GM21515 (cell line): ENCODE measurements around the gene TIAM2.

Source experiments
- ATAC-seq: cut with Tn5 transposase; IDR thresholded peaks from one replicate; pipeline ENCODE4 v1.9.1; 2021; ENCODE audit not compliant: unreplicated experiment

TIAM2 gene

DNA sequence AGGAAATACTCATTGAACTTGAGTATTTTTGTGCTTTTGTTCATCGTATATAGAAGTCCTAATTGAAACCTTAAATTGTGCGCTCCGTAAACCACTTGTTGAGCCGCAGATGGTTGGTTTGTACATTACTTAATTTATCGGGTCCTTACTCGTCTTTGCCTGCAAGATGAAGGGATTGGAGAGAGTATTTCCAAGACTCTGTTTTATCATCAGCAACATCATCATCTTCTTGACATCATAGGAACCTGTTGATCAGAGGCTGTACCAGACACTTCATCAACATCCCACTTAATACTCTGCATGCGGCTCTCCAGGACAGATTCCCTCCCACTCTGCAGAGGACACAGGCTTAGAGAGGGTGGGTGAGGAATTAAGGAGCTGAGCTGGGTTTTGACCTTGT, 28.6 kb downstream of the TIAM2 start:
- ATAC-seq, result no peak

DNA sequence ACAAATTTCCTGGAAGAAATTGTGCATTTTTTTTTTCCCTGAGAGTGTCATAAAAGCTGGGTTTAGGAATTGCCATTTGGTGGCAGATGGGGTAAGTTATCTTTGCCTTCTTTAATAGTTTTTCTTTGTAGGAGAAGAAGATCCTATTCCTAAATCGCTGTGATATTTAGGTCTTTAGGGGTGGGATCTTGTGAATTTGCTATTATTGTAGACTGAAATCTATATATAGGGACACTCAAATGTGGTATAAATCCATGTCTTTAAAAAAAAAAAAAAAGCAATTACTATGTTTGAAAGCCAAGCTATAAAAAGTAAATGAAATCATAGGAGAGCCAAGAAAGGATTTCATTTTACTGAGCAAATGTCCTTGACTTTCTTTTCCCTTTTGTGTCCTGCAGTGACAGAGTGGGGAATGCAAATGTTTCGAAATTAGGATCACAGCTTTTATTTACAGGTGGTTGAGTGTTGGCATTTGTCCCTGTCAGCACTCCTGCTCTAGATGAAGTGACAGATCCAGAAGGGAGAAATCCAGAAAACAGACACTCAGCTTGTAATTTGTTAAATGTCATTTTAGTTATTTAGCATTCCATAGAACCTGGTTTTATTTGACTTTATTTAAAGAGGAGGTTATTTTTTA, 29.4 kb downstream of the TIAM2 start:
- ATAC-seq, result no peak

DNA sequence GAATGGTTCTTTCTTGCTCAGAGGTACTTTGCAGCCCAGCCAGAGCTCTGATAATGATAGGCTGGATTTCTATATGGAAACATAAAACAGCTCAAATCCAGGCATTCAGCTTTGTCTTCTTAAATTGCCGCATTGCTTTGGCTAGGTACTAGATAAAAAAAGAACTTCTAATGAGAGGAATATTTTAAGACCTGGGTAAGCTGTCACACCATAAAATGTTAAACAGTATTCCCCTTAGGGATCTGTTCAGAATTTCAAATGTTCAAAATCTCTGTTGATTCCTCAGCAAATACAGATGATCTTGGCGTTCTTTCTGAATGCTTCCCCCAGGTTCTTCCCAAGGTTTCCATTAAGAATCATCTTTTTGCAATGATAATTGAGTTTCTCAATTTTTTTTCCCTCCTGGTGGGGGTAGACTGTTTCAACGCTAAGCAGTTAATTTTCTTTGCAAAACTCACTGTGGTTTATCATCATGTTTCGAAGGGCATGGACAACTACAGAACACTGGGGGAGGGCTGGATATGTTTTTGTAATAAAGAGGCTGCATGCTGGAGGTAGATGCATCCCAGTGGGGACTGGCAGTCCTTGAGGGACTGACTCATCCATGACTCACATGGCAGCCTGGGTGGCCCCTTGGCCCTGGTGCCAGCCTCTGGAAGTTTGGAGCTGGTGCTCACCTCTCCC, 31.0 kb downstream of the TIAM2 start:
- no peak for ATAC-seq

GRCh38 chr6:155026706-155027045, 31.6 kb downstream of the TIAM2 start:
- no peak for ATAC-seq

GRCh38 chr6:155030148-155030720, 35.1 kb downstream of the TIAM2 start:
- ATAC-seq, result no peak

DNA sequence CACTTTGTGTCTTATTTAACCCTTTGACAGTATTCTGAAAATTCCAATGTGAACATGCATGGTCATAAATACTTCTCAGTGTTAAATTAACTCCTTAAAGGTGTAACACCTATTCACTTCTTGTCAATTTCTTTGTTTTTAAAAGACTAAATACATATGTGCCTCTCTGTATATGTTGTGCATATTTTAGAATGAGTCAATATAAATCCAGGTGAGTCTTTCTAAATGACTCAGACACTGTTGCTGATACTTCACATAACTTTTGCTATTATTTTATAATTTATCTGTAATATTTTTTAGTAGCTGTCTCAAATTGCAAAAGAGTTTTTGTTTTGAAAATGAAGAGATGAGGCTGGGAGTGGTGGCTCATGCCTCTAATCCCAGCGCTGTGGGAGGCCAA, 36.0 kb downstream of the TIAM2 start:
- no peak for ATAC-seq

GRCh38 chr6:155033021-155033791, 38.1 kb downstream of the TIAM2 start:
- no peak for ATAC-seq

- no peak for ATAC-seq
These were observed 41.8 kb downstream of the TIAM2 start for GRCh38 chr6:155036907-155037306.

- no peak for ATAC-seq
These were observed 43.0 kb downstream of the TIAM2 start for GRCh38 chr6:155038104-155038503.

GRCh38 chr6:155038527-155038926, 43.4 kb downstream of the TIAM2 start:
- no peak for ATAC-seq

DNA sequence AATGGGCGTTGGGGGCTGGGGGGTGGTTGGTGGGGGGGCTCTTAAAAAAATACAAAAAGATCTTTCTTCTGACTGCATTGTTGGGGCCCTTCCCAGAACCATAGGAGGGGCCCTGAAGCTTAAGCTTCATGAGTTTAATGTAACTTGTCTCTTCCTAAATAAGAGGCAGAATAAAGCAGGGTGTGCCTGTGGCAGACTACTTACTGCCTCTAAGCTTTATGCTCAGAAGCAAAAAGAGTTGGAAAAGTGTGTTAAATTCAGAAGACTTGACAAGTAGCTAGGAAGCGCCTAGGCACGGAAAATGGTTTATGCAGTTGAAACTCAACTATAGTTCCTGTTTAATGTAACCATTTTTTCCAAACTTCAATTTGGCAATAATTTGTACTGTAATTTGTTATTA, 44.5 kb downstream of the TIAM2 start:
- ATAC-seq, result no peak

- ATAC-seq, result no peak
These were observed 45.0 kb downstream of the TIAM2 start for GRCh38 chr6:155040154-155040553.

DNA sequence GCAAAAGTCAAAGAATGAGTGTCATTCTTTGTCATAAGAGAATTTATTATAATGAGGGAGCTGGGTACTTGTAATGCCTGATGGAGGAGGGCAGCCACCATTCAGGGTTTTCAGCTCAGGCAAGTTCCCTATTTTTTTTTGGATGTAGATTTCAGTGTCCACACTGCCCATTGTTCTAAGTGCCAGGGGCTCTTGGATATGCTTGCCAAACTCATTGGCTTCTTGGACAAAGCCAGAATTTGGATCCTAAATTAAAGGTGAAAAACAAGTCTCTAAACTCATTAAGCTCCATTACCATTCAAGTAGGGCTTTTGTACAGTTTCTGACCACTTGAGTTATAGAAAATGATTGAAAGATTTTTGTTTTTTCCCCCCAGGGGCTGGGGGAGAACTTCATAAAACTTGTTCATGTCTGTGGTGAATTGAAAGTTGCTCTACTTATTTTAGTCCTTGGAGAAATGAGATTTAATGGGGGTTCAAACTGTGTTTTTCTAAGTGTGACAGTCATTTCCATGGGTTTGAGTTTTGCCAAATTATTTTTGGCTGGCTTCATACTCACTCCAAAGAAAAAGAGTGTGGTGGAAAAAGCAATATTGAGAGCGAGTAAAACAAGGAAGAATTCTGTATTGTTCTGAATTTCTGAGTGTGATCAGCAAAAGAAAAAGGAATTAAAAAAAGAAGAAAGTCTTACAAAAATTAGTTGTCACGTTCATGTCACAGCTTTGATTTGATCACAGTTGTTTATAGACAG, 46.0 kb downstream of the TIAM2 start:
- ATAC-seq, result no peak

DNA sequence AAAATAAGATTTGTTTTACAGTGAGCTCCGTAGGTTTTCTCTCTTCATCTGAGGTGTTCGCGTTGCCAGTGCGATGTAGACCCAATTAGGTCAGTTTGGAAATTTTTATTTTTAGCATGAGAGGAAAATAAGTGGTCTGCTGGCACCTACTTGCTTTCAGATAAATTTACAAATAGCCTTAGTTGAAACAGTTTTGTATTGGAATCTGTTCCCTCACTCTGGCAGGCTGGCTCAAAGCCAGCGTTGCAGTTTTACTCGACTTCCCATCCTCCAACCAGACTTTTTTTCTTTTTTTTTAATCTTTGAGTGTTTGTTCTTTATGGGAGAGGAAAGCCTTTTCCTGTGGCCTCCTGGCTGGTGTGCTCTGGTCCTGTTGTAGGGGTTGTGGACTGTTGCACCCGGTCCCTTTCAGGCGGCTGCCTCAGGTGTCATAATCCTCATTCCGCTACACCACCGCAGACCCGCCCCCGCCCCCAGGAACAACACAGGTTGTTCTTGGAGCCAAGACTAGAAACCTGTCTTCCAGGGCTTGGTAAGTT, 46.7 kb downstream of the TIAM2 start:
- no peak for ATAC-seq

GRCh38 chr6:155042983-155043382, 47.9 kb downstream of the TIAM2 start:
- ATAC-seq, result no peak

DNA sequence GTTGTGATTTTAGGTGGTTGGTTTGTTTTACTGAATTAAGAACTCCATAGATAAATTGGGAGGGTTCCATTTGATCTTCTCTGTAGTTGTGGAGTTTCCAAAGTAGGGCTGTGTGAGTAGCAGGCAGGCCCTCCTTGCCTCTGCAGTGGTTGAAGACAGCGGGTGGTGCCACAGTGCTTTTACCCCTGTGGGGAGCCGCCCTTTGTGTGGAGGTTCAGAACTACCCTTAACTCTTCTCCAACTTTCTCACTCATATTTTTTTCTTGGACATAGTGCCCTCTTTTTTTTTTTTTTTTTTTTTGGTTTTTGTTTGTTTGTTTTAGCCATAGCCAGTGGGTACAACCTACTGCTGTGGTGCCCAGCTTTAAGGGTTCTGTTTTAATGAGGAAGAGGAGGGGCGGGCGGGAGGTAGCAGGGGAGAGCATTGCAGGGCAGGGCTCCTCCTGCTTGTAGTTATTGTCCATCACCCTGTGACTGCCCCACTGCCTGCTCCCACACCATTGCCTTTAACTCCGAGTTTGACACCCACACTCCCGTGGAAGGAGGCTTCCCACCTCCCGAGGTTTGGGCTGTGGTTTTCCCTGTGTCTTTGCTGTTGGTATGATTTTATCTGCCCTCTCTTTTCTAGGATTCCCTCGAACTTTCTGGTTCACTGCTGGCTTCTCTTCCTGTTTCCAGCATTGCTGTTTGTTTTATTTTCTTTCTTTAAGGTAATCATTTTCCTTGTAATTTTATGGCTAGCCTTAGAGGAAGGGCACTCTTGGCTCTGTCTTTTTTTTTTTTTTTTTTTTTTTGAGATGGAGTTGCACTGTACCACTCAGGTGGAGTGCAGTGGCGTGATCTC, 50.7 kb downstream of the TIAM2 start:
- ATAC-seq, result no peak

GRCh38 chr6:155047523-155047922, 52.4 kb downstream of the TIAM2 start:
- no peak for ATAC-seq

DNA sequence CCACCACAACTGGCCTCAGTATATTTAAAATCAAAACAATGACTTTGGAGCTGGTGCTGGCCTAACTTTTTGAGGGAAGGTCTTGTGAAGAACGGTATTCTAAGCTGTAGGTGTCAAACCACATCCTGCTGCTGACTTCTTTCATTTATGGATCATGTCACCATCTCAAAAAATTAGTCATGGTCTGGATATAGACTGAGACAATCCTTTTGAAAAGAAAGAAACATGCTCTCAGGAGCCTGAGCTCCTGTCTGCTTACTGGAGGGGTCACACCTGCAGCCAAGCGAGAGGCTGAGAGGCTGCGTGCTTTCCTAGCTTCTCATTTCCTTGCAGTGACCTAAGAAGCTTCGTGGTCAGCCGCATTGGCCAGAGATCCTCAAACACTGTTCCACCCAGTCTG, 55.2 kb downstream of the TIAM2 start:
- ATAC-seq, result peak; percentile 88

- ATAC-seq, result no peak
These were observed 59.6 kb downstream of the TIAM2 start for GRCh38 chr6:155054491-155055250.
